ENCODE results near the gene TNRC6B.
A peak's percentile ranks its signal among the peaks of the same experiment; 100 is the strongest.
"Not testable (repeated sequence)": the region's sequence is repeated elsewhere in the genome, so short reads cannot be mapped to it uniquely, and the experiment has no call there.

TNRC6B gene

DNA sequence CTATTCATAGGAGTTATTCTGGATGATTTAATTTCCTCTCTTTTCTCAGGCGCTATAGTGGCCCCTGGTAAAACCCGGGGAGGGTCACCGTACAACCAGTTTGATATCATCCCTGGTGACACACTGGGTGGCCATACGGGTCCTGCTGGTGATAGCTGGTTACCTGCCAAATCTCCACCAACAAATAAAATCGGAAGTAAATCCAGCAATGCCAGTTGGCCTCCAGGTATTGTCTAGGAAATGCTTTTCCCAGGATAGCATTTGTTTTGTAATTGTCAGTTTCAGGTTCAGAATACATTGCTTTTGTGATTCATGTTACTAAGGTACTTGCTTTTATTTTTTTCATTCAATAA lies 133.0 kb downstream of the TNRC6B start:
- Histone ChIP-seq H3K4me3 (replicated peaks; ENCODE audit: insufficient read depth, low read length) (no peak overlapping the region), H3K27ac (replicated peaks) (no peak overlapping the region), H3K27me3 (ENCODE audit: insufficient read depth, poor library complexity, severe bottlenecking) (no peaks in the 10 kb centered on the region)
- TF ChIP-seq SPI1 (IDR thresholded peaks at IDR 0.05; ENCODE audit: borderline replicate concordance, low read depth) = no peak
- no peak for TF ChIP-seq GABPA (IDR thresholded peaks at IDR 0.05; ENCODE audit: low read depth)
- TF ChIP-seq, protein P1, sequence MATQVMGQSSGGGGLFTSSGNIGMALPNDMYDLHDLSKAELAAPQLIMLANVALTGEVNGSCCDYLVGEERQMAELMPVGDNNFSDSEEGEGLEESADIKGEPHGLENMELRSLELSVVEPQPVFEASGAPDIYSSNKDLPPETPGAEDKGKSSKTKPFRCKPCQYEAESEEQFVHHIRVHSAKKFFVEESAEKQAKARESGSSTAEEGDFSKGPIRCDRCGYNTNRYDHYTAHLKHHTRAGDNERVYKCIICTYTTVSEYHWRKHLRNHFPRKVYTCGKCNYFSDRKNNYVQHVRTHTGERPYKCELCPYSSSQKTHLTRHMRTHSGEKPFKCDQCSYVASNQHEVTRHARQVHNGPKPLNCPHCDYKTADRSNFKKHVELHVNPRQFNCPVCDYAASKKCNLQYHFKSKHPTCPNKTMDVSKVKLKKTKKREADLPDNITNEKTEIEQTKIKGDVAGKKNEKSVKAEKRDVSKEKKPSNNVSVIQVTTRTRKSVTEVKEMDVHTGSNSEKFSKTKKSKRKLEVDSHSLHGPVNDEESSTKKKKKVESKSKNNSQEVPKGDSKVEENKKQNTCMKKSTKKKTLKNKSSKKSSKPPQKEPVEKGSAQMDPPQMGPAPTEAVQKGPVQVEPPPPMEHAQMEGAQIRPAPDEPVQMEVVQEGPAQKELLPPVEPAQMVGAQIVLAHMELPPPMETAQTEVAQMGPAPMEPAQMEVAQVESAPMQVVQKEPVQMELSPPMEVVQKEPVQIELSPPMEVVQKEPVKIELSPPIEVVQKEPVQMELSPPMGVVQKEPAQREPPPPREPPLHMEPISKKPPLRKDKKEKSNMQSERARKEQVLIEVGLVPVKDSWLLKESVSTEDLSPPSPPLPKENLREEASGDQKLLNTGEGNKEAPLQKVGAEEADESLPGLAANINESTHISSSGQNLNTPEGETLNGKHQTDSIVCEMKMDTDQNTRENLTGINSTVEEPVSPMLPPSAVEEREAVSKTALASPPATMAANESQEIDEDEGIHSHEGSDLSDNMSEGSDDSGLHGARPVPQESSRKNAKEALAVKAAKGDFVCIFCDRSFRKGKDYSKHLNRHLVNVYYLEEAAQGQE (IDR thresholded peaks at IDR 0.05; ENCODE audit: insufficient replicate concordance, low read depth) = no peak
- TF ChIP-seq, protein P2, sequence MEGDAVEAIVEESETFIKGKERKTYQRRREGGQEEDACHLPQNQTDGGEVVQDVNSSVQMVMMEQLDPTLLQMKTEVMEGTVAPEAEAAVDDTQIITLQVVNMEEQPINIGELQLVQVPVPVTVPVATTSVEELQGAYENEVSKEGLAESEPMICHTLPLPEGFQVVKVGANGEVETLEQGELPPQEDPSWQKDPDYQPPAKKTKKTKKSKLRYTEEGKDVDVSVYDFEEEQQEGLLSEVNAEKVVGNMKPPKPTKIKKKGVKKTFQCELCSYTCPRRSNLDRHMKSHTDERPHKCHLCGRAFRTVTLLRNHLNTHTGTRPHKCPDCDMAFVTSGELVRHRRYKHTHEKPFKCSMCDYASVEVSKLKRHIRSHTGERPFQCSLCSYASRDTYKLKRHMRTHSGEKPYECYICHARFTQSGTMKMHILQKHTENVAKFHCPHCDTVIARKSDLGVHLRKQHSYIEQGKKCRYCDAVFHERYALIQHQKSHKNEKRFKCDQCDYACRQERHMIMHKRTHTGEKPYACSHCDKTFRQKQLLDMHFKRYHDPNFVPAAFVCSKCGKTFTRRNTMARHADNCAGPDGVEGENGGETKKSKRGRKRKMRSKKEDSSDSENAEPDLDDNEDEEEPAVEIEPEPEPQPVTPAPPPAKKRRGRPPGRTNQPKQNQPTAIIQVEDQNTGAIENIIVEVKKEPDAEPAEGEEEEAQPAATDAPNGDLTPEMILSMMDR (IDR thresholded peaks at IDR 0.05; ENCODE audit: insufficient read depth, low read length) = no peak
- no peak for TF ChIP-seq POLR2AphosphoS5 (IDR thresholded peaks at IDR 0.05; ENCODE audit: low read depth)
- DNase-seq (ENCODE audit: low read depth in 1 of 2, low spot score in 1 of 2) = no peak

GRCh38 chr22:40311646-40312045 lies 133.9 kb downstream of the TNRC6B start:
- H3K27ac ChIP-seq (replicated peaks) = peak overlapping the region; percentile 62

DNA sequence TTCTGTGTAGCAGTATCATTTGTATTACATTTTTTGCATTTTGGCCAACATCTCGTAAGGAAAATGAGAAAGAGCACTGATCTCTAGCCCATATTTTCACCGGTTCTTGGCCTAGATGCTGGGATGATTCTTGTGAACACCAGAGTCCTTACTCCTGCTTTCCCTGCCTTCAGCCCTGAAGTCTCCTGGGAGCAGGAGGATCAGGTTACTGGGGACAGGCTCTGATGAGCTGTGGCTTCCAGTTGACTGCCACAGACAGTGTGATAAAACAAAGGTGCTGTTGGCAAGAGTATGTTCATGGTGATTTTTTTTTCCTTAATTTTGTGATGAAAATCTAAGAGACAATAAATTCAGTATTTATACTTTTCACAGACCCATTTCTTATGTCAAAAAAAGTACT lies 134.3 kb downstream of the TNRC6B start:
- H3K4me3 ChIP-seq (replicated peaks; ENCODE audit: insufficient read depth, low read length) = no peak overlapping the region
- no peak for DNase-seq (ENCODE audit: low read depth in 1 of 2, low spot score in 1 of 2)
- no peak for TF ChIP-seq POLR2AphosphoS5 (IDR thresholded peaks at IDR 0.05; ENCODE audit: low read depth)
- TF ChIP-seq GABPA (IDR thresholded peaks at IDR 0.05; ENCODE audit: low read depth) = no peak
- TF ChIP-seq, protein P2 (IDR thresholded peaks at IDR 0.05; ENCODE audit: insufficient read depth, low read length) = no peak
- TF ChIP-seq, protein P1 (IDR thresholded peaks at IDR 0.05; ENCODE audit: insufficient replicate concordance, low read depth) = no peak
- TF ChIP-seq SPI1 (IDR thresholded peaks at IDR 0.05; ENCODE audit: borderline replicate concordance, low read depth) = no peak
- H3K27me3 ChIP-seq (ENCODE audit: insufficient read depth, poor library complexity, severe bottlenecking) = no peaks in the 10 kb centered on the region
- peak overlapping the region; percentile 62 for H3K27ac ChIP-seq (replicated peaks)

More at GRCh38 chr22:40311646-40312045, 133.9 kb downstream of the TNRC6B start:
- H3K27me3 ChIP-seq (ENCODE audit: insufficient read depth, poor library complexity, severe bottlenecking); DNase-seq (ENCODE audit: low read depth in 1 of 2, low spot score in 1 of 2); H3K4me3 ChIP-seq (replicated peaks; ENCODE audit: insufficient read depth, low read length): not testable (repeated sequence)

GRCh38 chr22:40313007-40313406 lies 135.3 kb downstream of the TNRC6B start:
- Histone ChIP-seq H3K4me3 (replicated peaks; ENCODE audit: insufficient read depth, low read length) (no peak overlapping the region), H3K27me3 (ENCODE audit: insufficient read depth, poor library complexity, severe bottlenecking) (no peaks in the 10 kb centered on the region), H3K27ac (replicated peaks) (peak overlapping the region; percentile 62)
- peak; percentile 62 to 70 for DNase-seq (ENCODE audit: low read depth in 1 of 2, low spot score in 1 of 2)
- TF ChIP-seq, protein P2 (IDR thresholded peaks at IDR 0.05; ENCODE audit: insufficient read depth, low read length) = no peak
- TF ChIP-seq POLR2AphosphoS5 (IDR thresholded peaks at IDR 0.05; ENCODE audit: low read depth) = no peak
- no peak for TF ChIP-seq GABPA (IDR thresholded peaks at IDR 0.05; ENCODE audit: low read depth)
- TF ChIP-seq, protein P1 (IDR thresholded peaks at IDR 0.05; ENCODE audit: insufficient replicate concordance, low read depth) = no peak
- TF ChIP-seq SPI1 (IDR thresholded peaks at IDR 0.05; ENCODE audit: borderline replicate concordance, low read depth) = no peak

Data from HL-60 (cell line).